ENCODE data around the gene CDC16.

GRCh38 chr13:114318624-114319023, 83.9 kb downstream of the CDC16 start:
- TF ChIP-seq GATA2 (IDR thresholded peaks at IDR 0.05; ENCODE audit: low read depth, low read length) (no peak), GATA3 (IDR thresholded peaks at IDR 0.05; ENCODE audit: low read depth, low read length) (no peak)

Measured in SH-SY5Y (cell line).